ENCODE data around the gene KRT82.

Gene KRT82

GRCh38 chr12:52434081-52434733 is 28.1 kb upstream of the KRT82 start, which contains the start of gene KRT75:
Gene KRT75, minus strand, starts transcription at chr12:52434371. Its CDS starts 67 bp downstream, at chr12:52434304.
- H3K27me3 ChIP-seq (replicated peaks): peaks cover 4% of the 10 kb centered on the region
- in situ Hi-C loops (cut with HindIII; ENCODE audit: low pct_ligation_motif_present, low sequenced_read_pairs): no loop called here
- H3K36me3 ChIP-seq (replicated peaks): no peaks in the 10 kb centered on the region
- no peak within 1 kb of the TSS for H3K27ac ChIP-seq
- no peak for TF ChIP-seq CTCF (IDR thresholded peaks at IDR 0.05; ENCODE audit: low read depth, low read length, missing control alignments)
- DNase-seq: no peak
- H3K4me3 ChIP-seq (ENCODE audit: low read depth, low read length): no peak within 1 kb of the TSS

GRCh38 chr12:52433501-52434080 is 27.5 kb upstream of the KRT82 start:
- Histone ChIP-seq H3K36me3 (replicated peaks) (no peaks in the 10 kb centered on the region), H3K27ac (no peak overlapping the region), H3K4me3 (ENCODE audit: low read depth, low read length) (no peak overlapping the region), H3K27me3 (replicated peaks) (peaks cover 4% of the 10 kb centered on the region)
- in situ Hi-C loops (cut with HindIII; ENCODE audit: low pct_ligation_motif_present, low sequenced_read_pairs): no loop called here
- DNase-seq: no peak
- TF ChIP-seq CTCF (IDR thresholded peaks at IDR 0.05; ENCODE audit: low read depth, low read length, missing control alignments): no peak

GRCh38 chr12:52432559-52433207 is 26.5 kb upstream of the KRT82 start:
- DNase-seq: no peak
- Histone ChIP-seq H3K4me3 (ENCODE audit: low read depth, low read length) (no peak overlapping the region), H3K27ac (no peak overlapping the region), H3K27me3 (replicated peaks) (peaks cover 4% of the 10 kb centered on the region), H3K36me3 (replicated peaks) (no peaks in the 10 kb centered on the region)
- in situ Hi-C loops (cut with HindIII; ENCODE audit: low pct_ligation_motif_present, low sequenced_read_pairs): no loop called here
- TF ChIP-seq CTCF (IDR thresholded peaks at IDR 0.05; ENCODE audit: low read depth, low read length, missing control alignments): no peak

- Histone ChIP-seq H3K27ac (no peak overlapping the region), H3K4me3 (ENCODE audit: low read depth, low read length) (no peak overlapping the region), H3K27me3 (replicated peaks) (peaks cover 4% of the 10 kb centered on the region), H3K36me3 (replicated peaks) (no peaks in the 10 kb centered on the region)
- DNase-seq: no peak
- in situ Hi-C loops (cut with HindIII; ENCODE audit: low pct_ligation_motif_present, low sequenced_read_pairs): no loop called here
- TF ChIP-seq CTCF (IDR thresholded peaks at IDR 0.05; ENCODE audit: low read depth, low read length, missing control alignments): no peak
Measured at GRCh38 chr12:52428121-52428520, 22.0 kb upstream of the KRT82 start.

- DNase-seq: no peak
- in situ Hi-C loops (cut with HindIII; ENCODE audit: low pct_ligation_motif_present, low sequenced_read_pairs): no loop called here
- H3K36me3 ChIP-seq (replicated peaks): no peaks in the 10 kb centered on the region
- H3K4me3 ChIP-seq (ENCODE audit: low read depth, low read length): no peak overlapping the region
- H3K27me3 ChIP-seq (replicated peaks): peaks cover 5% of the 10 kb centered on the region
- no peak for TF ChIP-seq CTCF (IDR thresholded peaks at IDR 0.05; ENCODE audit: low read depth, low read length, missing control alignments)
- H3K27ac ChIP-seq: no peak overlapping the region
Measured at GRCh38 chr12:52427083-52427482, 20.9 kb upstream of the KRT82 start.

Measured in brain microvascular endothelial cell (primary cell).